Lung (tissue), 12 donors: ENCODE measurements around the gene MMP17. TPM values are rescaled to one million over a fixed set of nuclear protein-coding genes. Genes with fewer than 3 reads are reported as not detected.
"Not testable (repeated sequence)": the region's sequence is repeated elsewhere in the genome, so short reads cannot be mapped to it uniquely, and the experiment has no call there.

Experiments used
- ATAC-seq: fragments of 200-7000 bp; cut with Tn5 transposase; one replicate; pipeline ENCODE4 v1.9.1; 2020; ENCODE audit warnings: moderate number of reproducible peaks; ENCODE audit not compliant: insufficient read depth, low FRiP score
- DNase-seq, 3 donors: peaks; one replicate each; pipeline ENCODE4 v3.0.0-alpha.2; 2013 to 2017
- H3K27ac ChIP-seq, 2 donors: one replicate each; pipeline ENCODE4 v1.5.1; 2013; ENCODE audit warnings: mild to moderate bottlenecking in 2 of 2, moderate library complexity in 2 of 2, control low read depth in 1 of 2, inconsistent platforms in 1 of 2, low read depth in 1 of 2, low read length in 1 of 2
- H3K27me3 ChIP-seq, 3 donors: one replicate each; pipeline ENCODE4 v1.5.1; 2013; ENCODE audit warnings: low read length in 2 of 3; ENCODE audit not compliant: control insufficient read depth in 3 of 3, insufficient read depth in 3 of 3
- H3K36me3 ChIP-seq, 4 donors: one replicate each; pipeline ENCODE4 v1.5.1; 2013; ENCODE audit warnings: low read length in 4 of 4, mild to moderate bottlenecking in 1 of 4, moderate library complexity in 1 of 4; ENCODE audit not compliant: control insufficient read depth in 4 of 4, insufficient read depth in 4 of 4
- H3K4me1 ChIP-seq, 5 donors: one replicate each; pipeline ENCODE4 v1.5.1; 2013; ENCODE audit warnings: low read length in 5 of 5, mild to moderate bottlenecking in 2 of 5, moderate library complexity in 1 of 5; ENCODE audit not compliant: control insufficient read depth in 5 of 5, insufficient read depth in 5 of 5
- H3K4me3 ChIP-seq: one replicate; pipeline ENCODE4 v1.5.1; 2013; ENCODE audit warnings: mild to moderate bottlenecking, control low read depth, moderate library complexity
- H3K9ac ChIP-seq, 2 donors: one replicate each; pipeline ENCODE4 v1.5.1; 2013; ENCODE audit warnings: low read length in 2 of 2, control low read depth in 1 of 2; ENCODE audit not compliant: insufficient read depth in 1 of 2
- H3K9me3 ChIP-seq, 4 donors: one replicate each; pipeline ENCODE4 v1.5.1; 2013; ENCODE audit warnings: low read length in 3 of 4, mild to moderate bottlenecking in 1 of 4, moderate library complexity in 1 of 4; ENCODE audit not compliant: control insufficient read depth in 4 of 4, insufficient read depth in 3 of 4
- CTCF ChIP-seq: IDR thresholded peaks from 2 replicates; pipeline ENCODE4 v1.5.1; 2012; ENCODE audit warnings: mild to moderate bottlenecking; ENCODE audit errors: control extremely low read depth, extremely low read depth
- WGBS, 2 donors: extraction: QIAGEN DNeasy Blood & Tissue Kit; methylation state at CpG; one replicate each; pipeline ENCODE4 v1.1.7; 2013; 5-methylcytosine and 5-hydroxymethylcytosine counted together
- polyA plus RNA-seq, 2 donors: library from polyadenylated mRNA; stranded (reverse); fragments of 200-250 nt; gene quantifications; one replicate each; pipeline ENCODE4 v1.2.1, GENCODE V29; 2013
- total RNA-seq, 2 donors: library from RNA; depleted of rRNA in 1 of 2; stranded (reverse); fragments of >200 nt in 1 of 2; gene quantifications; one replicate each; pipeline ENCODE4 v1.2.1, GENCODE V29; 2014 to 2021
- donor health status: control.
- donor health status: control.
- donor health status: Bipolar disorder and iron deficiency.
- donor health status: healthy.
- donor health status: DM: yes; HTN: yes; CAD: no.

The MMP17 gene
- total and polyA plus RNA-seq, 4 donors = 1.7 to 5.6 (median 3.9) TPM

DNA sequence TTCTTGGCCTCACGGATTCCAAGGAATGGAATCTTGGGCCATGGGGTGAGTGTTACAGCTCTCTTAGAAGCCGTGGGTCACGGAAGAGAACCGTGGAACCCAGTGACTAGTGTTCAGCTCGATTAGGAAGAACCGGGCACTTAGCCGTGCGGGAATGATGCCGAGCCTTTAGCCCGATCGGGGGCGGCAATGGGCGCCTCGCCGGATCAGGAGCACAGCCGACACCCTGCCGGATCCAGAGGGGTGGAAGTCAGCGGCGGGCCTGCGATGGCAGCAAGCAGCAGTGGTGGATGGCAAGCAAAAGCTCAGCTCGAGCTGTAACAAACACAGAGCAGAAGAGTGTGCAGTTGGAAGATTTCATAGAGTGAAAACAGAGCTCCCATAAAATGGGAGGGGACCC lies 45.1 kb downstream of the MMP17 start:
- Histone ChIP-seq H3K27ac (no peak overlapping the region), H3K36me3 (no peaks in the 10 kb centered on the region), H3K27me3 (no peaks in the 10 kb centered on the region), H3K4me1 (no peaks in the 10 kb centered on the region), H3K4me3 (no peak overlapping the region), H3K9ac (no peak overlapping the region), H3K9me3 (peaks cover 0 to 4% (median 0%) of the 10 kb centered on the region in 4 donors)
- no peak for TF ChIP-seq CTCF
- no peak for ATAC-seq
- 95% methylated on average over 21 of the region's 21 CpGs for WGBS, 2 donors
- no peak for DNase-seq

DNA sequence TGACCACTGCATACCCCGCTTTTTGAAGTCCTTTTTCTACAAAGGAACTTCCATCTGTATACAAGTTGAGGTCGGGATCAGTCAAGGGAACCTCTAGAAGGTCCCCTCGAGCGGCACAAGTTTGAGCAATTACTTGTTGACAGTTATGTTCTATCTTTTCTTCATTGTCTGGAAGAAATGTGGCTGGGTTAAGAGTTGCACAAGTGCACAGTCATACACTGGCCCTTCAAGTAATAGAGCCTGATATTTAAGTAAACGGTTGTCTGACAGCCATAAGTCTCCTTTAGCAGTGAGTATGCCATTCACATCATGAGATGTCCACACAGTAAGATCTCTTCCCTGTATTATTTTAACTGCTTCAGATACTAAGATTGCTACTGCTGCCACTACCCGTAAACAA lies 46.8 kb downstream of the MMP17 start:
- H3K36me3 ChIP-seq, H3K9ac ChIP-seq, DNase-seq, ATAC-seq, H3K4me1 ChIP-seq, H3K9me3 ChIP-seq, H3K27ac ChIP-seq, H3K27me3 ChIP-seq, H3K4me3 ChIP-seq: not testable (repeated sequence)
- WGBS, 2 donors = 44 to 71% methylated on average over 6 of the region's 6 CpGs

- not testable (repeated sequence) for H3K4me3 ChIP-seq, H3K4me1 ChIP-seq, ATAC-seq, H3K9ac ChIP-seq, H3K9me3 ChIP-seq, H3K27me3 ChIP-seq, H3K36me3 ChIP-seq, DNase-seq, H3K27ac ChIP-seq
- 84 to 94% methylated on average over 10 of the region's 10 CpGs for WGBS, 2 donors
These were observed 49.0 kb downstream of the MMP17 start for GRCh38 chr12:131877216-131877615.

DNA sequence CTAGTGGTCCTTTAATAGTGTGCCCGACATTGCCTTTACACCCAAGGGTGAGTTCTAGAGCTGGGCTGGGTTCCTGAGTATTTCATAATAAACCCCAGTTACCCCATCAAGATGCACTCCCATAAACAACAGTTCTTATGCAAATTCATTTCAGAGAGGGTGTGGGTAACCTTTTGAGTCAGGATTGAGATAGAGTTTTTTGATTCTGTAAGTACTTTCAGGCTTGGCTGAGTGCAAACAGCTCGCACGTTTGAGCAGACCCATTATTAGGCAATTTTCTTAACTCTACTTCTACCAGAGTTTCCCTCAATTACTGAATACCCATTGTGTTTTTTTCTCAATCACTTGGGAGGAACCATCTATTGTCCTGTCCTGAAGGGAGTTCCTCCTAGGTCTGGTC lies 50.2 kb downstream of the MMP17 start:
- not testable (repeated sequence) for H3K27me3 ChIP-seq, ATAC-seq, H3K4me3 ChIP-seq, H3K9me3 ChIP-seq, H3K27ac ChIP-seq, H3K9ac ChIP-seq, DNase-seq, H3K36me3 ChIP-seq, H3K4me1 ChIP-seq
- 17 to 24% methylated on average over 3 of the region's 3 CpGs for WGBS, 2 donors

DNA sequence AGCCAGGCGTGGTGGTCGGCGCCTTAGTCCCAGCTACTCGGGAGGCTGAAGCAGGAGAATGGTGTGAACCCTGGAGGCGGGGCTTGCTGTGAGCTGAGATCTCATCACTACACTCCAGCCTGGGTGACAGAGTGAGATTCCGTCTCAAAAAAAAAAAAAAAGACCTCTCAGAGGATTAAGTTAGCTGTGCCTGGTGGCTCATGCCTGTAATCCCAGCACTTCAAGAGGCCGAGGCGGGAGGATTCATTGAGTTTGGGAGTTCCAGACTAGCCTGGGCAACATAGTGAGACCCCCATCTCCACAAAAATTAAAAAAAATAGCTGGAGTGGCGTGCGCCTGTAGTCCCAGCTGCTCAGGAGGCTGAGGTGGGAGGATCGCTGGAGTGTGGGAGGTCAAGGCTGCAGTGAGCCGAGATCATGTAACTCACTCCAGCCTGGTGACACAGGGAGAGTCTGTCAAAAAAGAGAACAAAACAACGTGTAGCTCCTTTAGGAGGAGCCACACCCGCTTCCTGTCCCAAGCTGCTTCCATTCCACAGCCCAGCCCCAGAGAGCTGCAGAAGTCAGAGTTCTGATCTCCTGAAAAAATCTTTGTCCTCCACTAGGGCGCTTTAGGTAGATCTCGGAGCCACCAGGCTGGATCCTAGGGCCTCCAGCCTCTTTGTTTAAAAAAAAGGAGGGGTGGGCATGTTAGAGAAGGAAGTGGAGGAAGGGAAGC lies 54.8 kb downstream of the MMP17 start:
- TF ChIP-seq CTCF = no peak
- no peak for ATAC-seq
- no peak overlapping the region for H3K4me3 ChIP-seq
- H3K27me3 ChIP-seq = peaks cover 0 to 3% (median 0%) of the 10 kb centered on the region in 3 donors
- DNase-seq = no peak
- no peaks in the 10 kb centered on the region for H3K36me3 ChIP-seq
- H3K9ac ChIP-seq = no peak overlapping the region
- peaks cover 0 to 2% (median 0%) of the 10 kb centered on the region in 5 donors for H3K4me1 ChIP-seq
- H3K27ac ChIP-seq = no peak overlapping the region
- 74 to 76% methylated on average over 16 of the region's 16 CpGs for WGBS, 2 donors
- H3K9me3 ChIP-seq = peaks cover 0 to 3% (median 0%) of the 10 kb centered on the region in 4 donors
